HUDEP-2 (cell line): Measurements from ENCODE around the gene SFXN3.
"Not testable (repeated sequence)": the region's sequence is repeated elsewhere in the genome, so short reads cannot be mapped to it uniquely, and the experiment has no call there.

Experiments used
- DNase-seq, 76 experiments: peaks; one replicate each; lab custom pipeline; 2025; ENCODE audit not compliant: unreplicated experiment in 76 of 76; lab: John Stamatoyannopoulos, UW

The SFXN3 gene

DNA sequence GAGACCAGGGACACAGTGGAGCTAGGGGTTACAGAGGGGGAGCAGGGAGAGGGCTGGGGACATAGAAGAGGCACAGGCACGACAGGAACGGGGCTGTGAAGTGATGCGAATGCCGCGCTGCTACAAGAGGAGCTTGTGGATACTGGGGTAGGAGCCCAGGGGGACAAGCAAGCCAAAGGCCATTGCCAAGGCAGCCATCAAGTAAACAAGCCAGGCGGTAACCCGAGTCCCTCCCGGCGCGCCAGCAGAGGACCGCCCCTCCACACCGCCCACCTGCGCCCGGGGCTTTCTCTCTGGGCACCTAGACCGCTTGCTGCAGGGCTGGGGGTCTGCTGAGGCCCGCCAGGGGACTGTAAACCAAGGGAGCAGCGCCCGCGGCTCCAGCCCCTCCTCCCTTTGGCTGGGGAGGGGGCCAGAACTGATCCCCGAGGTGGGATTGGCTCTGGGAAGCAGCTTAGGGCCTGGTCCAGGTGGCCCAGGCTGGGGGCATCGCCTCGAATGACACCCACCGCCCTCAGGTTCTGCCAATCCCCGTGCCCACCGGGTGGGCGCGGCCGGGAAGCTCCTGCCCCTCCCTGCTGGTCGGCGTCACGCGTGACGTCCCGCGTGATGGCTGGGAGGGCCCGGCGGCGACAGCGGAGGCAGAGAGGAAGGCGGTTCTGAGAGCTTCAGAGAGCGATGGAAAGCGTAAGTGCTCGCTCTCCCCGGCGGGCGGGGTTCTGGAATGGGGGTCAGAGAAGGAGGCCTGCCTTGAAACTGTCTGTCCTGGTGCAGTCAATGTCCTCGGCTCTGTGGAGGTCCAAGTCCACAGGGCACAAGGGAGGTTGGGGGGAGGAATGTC, 982 bp downstream of the SFXN3 start:
- peak in 37 of 76 experiments; percentile 9 to 52 (median 34) for DNase-seq

DNA sequence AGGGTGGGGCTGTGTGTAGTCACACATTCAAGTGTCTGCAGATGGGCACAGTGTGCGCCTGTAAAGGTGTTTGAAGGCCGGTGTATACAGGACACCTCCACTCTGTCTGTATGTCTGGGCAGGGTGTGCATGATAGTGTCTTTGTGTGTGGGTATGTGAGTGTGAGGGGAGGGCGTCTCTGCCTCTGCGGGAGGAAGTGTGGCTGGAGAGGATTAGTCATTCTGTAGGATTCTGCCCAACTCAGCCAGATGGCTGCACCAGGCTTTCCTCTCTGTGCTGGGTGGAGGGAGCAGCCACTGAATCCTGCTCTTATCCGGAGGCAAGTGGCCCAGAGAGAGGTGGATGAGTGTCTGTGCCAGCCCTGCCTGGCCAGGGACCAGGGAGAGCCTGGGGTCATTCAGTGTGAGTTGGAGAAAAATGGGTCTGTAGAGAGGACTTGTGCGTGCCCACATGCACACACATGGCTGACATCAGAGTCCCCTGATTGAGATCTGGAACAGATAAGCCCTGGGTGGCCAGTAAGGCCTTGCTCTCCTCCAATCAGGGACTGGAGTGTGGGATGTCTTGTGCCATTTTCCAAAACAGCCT, 1.7 kb downstream of the SFXN3 start:
- peak in 60 of 76 experiments; percentile 7 to 75 (median 48) for DNase-seq

DNA sequence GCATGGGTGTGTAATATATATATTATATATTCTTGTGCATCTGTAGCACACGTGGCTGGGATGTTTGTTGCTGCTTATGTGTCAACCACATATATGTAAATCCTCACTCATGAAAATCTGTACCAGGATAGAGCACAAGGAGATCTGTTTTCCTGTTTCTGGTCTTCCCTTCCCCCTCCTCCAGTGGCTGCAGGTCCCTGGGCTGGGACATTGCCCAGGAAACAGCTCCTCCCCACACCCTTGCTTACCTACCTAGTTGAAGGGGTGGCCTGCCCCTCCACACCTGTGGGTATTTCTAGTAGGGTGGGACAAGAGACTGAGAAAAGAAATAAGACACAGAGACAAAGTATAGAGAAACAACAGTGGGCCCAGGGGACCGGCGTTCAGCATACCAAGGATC, 2.2 kb downstream of the SFXN3 start:
- DNase-seq, result no peak

DNA sequence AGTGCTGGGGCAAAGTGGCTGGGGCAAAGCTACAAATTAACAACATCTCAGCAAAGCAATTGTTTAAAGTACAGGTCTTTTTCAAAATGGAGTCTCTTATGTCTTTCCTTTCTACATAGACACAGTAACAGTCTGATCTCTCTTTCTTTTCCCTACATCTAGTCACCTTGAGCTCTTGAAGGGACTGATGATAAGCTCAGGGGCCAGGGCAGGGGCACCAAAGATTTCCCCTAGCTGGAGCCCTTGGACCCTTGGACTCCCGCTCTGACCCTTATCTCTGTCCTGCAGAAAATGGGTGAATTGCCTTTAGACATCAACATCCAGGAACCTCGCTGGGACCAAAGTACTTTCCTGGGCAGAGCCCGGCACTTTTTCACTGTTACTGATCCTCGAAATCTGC, 3.4 kb downstream of the SFXN3 start:
- not testable (repeated sequence) for DNase-seq

DNA sequence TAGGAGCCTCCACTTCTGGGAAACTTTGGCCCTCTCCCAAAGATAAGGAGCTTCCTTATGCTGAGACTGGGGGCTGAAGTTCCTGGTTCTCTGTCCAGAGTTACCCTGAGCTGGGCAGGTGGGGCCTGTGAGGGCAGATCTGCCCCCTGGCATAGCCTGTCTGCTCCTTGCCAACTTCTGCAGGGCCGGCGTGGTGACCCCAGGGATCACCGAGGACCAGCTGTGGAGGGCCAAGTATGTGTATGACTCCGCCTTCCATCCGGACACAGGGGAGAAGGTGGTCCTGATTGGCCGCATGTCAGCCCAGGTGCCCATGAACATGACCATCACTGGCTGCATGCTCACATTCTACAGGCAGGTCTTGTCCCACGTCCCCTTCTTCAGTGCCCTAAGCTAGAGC, 4.3 kb downstream of the SFXN3 start:
- DNase-seq, result no peak

DNA sequence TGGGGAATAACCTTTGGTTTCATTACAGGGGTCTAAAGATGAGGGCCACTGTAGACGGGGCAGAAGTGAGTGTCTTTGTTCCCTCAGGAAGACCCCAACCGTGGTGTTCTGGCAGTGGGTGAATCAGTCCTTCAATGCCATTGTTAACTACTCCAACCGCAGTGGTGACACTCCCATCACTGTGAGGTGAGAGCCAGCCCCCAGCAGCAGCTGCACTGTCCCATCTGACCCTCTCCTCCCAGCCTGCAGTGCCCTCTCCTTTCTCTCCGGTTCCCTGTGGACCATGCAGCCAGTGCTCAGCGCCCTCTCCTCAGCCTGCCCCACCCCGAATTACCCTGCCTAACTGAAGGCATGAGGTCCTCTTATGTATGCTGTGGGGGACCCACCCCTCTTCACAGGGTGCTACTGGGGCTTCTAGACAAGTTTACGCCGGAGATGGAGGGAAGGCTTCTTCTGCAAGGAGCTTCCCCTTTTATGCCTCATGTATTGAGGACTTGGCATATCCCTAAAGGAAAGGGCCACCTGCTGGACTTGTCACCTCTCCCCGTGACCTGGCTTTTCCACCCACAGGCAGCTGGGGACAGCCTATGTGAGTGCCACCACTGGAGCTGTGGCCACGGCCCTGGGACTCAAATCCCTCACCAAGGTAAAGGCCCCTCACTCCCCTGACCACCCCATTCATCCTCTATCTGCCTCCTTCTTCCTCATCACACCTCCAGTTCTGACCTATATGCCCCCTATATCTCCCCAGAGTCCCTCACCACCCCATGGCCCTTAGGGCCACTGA, 5.1 kb downstream of the SFXN3 start:
- DNase-seq, result no peak

DNA sequence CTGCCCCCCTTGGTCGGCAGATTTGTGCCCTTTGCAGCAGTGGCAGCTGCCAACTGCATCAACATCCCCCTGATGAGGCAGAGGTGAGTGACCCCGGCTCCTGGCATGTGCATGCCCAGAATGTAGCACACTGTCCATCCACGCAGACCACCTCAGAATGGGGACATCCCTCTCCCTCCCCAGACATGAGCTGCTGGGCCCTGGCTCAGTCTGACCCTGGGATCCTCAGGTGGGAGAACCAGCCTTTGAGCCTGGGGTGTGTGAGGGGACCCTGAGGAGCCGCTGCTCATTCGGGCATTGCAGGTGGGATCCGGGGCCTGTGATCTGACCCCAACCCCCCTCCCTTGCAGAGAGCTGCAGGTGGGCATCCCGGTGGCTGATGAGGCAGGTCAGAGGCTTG, 5.7 kb downstream of the SFXN3 start:
- no peak for DNase-seq

DNA sequence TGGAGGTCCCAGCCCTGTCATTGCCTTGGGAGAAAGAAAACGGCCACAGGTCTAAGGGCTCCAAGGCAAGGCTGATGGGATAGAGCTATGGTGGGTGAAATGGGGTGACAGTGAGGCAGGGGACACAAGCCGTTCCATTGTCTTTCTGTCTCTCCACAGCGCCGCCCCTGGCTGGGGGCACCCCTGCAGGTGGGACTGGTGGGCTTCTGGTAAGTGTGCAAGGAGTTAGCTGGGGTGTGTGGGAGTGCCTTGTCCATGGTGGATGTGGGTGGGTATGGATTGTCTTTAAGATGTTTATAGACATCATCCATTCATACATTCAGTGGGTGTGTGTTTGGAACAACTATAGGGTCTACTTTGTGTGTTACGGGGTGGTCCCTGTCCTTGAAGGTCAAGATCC, 7.5 kb downstream of the SFXN3 start:
- DNase-seq, result no peak

DNA sequence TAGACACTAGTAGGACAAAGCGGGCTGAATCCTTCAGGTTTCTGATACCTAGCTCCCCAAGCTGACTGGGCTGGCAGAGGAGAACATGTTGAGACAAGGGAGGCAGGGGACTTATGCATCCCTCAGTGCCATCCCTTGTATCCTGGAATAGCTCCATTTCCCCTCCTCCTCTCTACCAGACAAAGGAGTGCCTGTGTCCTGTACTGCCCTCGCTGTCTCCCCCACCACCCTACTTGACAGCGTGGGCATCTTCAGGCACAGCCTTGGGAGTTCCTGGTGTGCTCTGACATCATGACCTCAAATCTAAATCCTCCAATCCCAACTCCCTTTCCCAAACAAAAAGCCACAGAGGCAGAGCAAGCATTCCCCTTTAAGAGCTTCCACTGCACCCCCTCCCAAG, 9.0 kb downstream of the SFXN3 start:
- no peak for DNase-seq

DNA sequence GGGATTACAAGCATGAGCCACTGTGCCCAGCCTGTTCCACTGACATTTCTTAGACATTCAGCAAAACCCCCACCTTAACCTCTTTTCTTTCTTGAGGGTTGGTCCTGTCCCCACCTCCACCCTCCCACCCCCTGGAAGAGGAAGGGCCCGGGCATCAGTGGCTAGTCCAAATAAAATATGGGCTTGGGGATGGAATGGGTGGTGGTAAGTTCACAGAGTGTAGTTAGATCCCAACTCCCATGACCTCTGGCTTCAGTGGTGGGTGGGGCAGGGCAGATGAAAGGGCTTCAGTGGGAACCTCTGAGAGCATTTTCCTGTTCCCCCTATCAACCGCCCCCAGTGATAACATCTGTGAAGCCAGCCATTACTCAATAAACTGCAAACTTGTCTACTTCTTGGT, 9.8 kb downstream of the SFXN3 start:
- no peak for DNase-seq

DNA sequence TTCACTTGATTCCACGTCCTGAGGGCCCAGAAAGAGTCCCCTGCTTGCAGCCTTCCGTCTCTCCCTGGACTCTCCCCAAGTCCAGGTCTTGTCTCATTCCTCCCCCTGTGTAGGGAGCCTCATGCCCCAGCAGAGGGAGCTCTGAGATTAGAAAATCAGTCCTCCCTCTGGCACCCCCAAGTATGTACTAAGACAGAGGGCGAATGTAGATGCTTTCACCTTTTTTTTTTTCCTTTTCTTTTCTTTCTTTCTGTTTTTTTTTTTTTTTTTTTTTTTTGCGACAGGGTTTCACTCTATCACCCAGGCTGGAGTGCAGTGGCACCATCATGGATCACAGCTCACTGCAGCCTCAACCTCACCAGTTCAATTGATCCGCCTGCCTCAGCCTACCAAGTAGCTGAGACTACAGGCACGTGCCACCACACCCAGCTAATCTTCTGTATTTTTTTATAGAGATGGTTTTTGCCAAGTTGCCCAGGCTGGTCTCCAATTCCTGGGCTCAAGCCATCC, 10.3 kb downstream of the SFXN3 start:
- peak in 72 of 76 experiments; percentile 12 to 79 (median 56) for DNase-seq

DNA sequence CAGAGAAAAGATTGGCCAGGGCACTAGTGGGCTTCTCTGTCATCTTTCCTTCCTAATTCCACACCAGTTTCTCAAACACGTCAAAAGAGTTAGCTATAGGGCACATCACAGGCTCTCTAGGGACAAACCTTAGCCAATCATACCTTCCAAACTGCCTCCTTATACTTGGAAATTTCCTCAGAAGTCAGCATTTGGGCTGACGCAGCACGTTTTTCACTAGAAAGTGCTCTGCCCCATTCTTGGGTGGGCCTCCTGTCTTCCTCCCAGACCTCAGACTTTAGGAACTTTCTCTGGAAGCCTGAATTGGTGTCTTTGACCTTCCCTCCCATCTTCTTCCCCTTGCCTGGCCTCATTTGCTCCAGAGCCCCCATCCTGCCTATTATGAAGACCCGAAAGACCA, 11.1 kb downstream of the SFXN3 start:
- no peak for DNase-seq

DNA sequence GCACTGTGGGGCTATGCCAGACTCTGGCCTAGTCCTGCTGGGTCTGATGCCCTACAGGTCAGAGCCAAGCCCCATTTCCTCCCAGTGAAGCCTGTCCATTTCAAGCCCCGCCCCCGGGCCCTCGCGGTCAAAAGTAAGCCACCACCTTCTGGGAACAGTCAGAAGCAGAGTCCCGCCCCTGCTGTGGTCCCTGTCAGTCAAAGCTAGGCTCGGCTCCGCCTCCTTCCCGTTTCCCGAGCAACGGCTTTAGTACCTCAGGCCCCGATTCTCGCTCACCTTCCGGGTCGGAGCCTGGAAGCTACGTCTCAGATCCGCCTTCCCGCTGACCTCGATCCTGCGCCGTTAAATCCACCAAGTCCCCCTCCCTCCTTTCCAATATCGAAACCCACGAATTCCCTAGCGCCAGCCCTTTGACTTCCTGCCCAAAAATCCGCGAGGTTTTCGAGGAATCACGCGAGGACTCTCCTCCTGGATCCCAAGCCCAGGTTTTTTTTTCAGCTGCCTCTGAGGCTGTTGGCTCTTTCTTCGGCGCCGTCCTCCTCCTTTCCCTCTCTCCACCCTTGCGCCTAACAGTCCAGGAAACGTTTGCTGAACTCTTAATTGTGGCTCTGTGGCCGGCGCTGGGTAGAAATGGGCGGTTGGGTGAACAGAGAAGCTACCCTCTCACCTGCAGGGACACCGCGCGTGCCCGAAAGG, 11.8 kb downstream of the SFXN3 start:
- DNase-seq, result peak in 74 of 76 experiments; percentile 34 to 96 (median 86)

DNA sequence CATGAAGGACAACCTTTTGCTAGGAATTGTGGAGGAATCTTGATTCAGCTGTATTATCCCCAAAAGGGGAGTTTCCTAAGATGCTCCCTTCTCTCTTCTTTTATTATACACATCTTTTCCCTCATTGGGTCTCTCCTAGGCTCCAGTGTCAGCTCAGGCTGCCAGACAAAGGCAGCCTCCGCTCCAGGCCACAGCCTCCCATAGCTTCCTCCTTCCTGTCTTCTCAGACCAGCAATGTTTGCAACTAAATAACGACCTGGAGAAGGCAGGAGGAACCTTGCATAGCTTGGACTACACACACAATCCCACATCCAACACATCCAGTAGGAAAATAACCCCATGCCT, 12.3 kb downstream of the SFXN3 start:
- no peak for DNase-seq

DNA sequence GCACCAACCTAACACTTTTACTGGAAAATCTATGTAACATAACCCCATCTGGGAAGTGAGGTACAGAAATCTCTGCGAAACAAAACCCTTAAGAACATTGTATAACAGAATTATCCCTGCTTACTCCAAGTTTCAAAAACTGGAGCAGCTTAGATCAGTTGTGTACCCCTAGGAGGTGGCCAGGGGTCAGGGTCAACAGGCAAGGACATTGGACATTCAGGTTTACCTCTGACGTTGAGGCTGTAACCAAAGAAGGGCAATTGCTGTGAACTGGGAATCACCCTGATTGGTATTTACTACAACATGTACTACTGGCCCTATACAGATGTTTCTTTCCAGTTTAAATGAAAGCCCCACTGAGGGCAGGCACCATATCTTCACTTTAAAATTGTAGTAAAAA, 13.1 kb downstream of the SFXN3 start:
- no peak for DNase-seq

DNA sequence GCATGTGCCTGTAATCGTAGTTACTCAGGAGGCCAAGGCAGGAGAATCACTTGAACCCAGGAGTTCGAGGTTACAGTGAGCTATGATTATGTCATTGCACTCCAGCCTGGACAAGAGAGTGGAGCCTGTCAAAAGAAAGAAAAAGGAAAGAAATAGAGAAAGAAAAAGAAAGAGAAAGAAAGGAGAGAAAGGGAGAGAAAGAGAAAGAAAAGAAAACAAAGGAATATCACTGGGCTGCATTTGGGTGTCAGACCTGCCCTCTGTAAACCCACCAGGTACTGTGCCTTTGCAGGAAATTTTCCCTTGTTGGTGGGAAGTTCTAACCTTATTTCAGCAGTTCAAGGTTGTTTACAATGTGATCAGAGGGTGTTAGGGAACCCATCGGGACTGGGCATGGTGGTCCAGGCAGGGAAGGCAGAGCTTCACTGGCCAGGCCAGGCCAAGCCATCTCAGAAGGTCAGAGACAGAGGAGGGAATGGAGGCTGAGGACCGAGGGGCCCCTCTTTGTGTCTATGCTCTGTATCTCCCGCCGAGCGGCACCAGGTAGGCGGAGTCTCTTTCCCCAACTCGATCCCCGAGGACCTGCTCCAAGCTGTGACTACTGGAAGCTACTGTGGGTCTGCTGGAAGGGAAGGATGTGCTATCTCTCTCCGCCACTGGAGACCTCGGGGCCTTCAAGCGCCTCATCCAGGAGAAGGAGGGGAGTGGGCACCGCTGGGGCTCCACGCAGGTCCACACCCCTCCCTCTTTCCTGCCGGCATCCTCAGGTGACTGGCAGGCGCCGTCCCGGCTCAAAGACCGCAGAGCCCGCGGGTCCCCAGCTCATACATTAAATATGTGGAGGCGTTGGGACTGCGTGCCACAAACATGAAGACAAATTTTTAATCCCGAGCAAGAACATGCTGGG, 15.6 kb downstream of the SFXN3 start:
- DNase-seq, result no peak

DNA sequence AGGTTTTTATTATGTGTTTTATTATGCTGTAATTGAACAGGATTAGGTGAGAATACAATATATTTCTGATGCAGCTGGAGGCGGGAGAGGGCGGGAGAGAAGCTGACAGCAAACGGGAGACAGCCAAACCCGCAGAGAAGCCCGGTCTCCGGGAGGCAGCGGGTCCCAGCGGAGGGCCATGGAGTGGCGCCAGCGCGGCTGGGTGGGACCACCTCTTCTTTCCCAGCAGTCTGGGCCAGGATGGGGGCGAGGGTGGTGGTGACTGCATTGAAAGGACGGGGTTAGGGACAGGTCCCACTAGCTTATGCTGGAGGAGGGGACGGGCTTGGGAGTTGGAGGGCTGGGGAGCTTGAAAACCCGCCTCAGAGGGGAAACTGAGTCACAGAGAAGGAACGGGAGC, 16.2 kb downstream of the SFXN3 start:
- no peak for DNase-seq

DNA sequence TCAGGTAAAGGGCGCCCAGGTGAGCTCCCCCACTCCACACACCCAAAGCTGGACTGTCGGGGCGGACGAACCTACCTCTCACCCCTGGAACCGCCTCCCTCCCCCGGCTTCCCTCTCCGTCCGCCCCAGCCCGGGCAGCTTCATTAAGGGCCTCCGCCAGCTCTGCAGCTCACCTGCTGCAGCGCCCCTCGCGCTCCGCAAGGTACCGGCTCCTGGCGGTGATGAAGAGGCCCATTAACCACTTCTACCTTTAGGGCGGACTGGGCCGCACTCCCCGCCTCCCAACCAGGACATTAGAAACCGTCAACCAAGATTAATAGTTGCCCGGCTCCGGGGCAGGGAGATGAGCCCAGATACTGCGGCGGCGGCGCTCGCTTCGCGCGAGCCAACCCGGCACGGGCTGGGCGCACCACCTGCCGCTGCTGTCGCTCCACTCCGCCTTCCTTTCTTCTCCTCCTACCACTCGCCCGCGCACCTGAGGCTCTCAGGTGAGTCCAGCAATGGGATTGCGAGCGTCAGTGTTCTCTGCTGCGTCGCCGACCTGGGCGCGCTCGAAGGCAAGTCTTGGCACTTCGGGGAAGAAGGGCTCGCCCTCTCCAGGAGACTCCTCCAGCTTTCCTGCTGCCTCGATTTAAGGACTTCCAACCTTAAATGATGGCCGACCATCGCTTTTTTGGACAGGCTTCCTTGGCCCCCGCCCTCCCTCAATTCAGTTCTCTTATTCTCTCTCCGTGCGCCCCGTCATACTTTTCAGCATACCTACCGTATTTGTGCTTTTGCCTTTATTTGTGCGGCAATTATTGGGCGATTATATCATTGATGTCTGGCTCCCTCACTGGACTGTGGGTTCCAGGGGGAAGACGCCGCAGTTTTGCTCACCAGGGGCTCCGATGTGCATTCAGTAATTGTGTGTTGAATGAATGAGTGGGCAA, 17.2 kb downstream of the SFXN3 start:
- DNase-seq, result no peak
